Occipital lobe (tissue), 3 donors: Measurements from ENCODE around the gene MAML1. TPM values are rescaled to one million over a fixed set of nuclear protein-coding genes. Genes with fewer than 3 reads are reported as not detected.

Experiments used
- DNase-seq: peaks from one replicate; lab custom pipeline; 2025; lab: John Stamatoyannopoulos, UW
- small RNA-seq: library from RNA; depleted of rRNA; stranded (forward); fragments of <200 nt; gene quantifications from one replicate; pipeline ENCODE3, GENCODE V24; 2014
- total RNA-seq: library from RNA; depleted of rRNA; stranded (reverse); fragments of >200 nt; gene quantifications from one replicate; pipeline ENCODE4 v1.2.3, GENCODE V29; 2014

MAML1 gene
- total RNA-seq, 1 donor from 2014 or later: 9.4 TPM

GRCh38 chr5:179822059-179822432 lies 89.4 kb downstream of the MAML1 start:
- no peak for DNase-seq

- no peak for DNase-seq
Observed at GRCh38 chr5:179822444-179822990, 89.9 kb downstream of the MAML1 start.

DNA sequence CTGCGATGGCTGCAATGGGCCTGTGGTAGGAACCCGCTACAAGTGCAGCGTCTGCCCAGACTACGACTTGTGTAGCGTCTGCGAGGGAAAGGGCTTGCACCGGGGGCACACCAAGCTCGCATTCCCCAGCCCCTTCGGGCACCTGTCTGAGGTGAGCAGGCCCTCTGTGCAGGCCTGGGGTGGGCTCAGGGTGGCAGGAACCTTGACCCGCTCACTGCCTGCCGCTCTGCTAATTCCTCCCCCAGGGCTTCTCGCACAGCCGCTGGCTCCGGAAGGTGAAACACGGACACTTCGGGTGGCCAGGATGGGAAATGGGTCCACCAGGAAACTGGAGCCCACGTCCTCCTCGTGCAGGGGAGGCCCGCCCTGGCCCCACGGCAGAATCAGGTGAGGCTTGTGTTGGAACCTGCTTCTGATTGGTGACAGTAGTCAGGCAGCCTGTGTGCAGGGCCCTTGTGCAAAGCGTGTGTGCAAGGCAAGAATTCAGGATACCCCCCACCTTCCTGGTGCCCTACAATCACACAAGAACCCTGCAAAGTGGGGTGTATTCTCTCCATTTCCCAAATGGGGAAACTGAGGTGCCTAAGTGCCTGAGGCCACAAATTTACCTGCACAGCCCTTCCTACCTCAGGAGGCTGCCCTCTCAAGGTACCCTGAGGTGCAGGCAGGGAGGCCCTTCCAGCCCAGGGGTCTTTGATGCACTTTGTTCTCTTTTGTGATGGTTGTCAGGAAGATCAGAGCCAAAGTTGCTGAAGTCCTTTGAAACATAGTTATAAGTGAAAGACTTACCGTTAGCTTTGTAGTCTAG lies 91.5 kb downstream of the MAML1 start:
- no peak for DNase-seq

GRCh38 chr5:179824745-179825112 lies 92.1 kb downstream of the MAML1 start:
- no peak for DNase-seq

- DNase-seq: no peak
Observed at GRCh38 chr5:179825655-179826182, 93.1 kb downstream of the MAML1 start.

Small RNA genes within 50 kb of the gene (small RNA-seq; reads per million reads assigned to genes)
- gene MIR1229: 0.15 reads per million

Other genes with a start within 250 kb of the MAML1 start
- 24.0 TPM for gene RUFY1, start 182.3 kb upstream of the MAML1 start, total RNA-seq
- 755 TPM for gene HNRNPH1, start 109.2 kb upstream of the MAML1 start, total RNA-seq
- not detected for gene CBY3, start 51.8 kb upstream of the MAML1 start, total RNA-seq
- 352 TPM for gene CANX, start 33.9 kb upstream of the MAML1 start, total RNA-seq
- 1.7 TPM for gene LTC4S, start 61.2 kb downstream of the MAML1 start, total RNA-seq
- 47.4 TPM for gene MGAT4B, start 74.0 kb downstream of the MAML1 start, total RNA-seq
- 53.5 TPM for gene SQSTM1, start 88.1 kb downstream of the MAML1 start, total RNA-seq
- gene MRNIP, start 126.0 kb downstream of the MAML1 start, total RNA-seq: 26.7 TPM
- 23.9 TPM for gene TBC1D9B, start 175.1 kb downstream of the MAML1 start, total RNA-seq